H1 (cell line): Measurements from ENCODE around the gene MRFAP1. TPM values are rescaled to one million over a fixed set of nuclear protein-coding genes. Genes with fewer than 3 reads are reported as not detected.

Experiments
- CTCF ChIA-PET: fragments of 300-600 bp; sonication (Branson Sonifier 250); formaldehyde crosslinking; loops from one replicate; lab custom pipeline; 2021; ENCODE audit not compliant: partially characterized antibody; lab: Charles Lee
- POLR2A ChIA-PET: fragments of 300-600 bp; sonication (Branson Sonifier 250); formaldehyde crosslinking; loops from one replicate; lab custom pipeline; 2021; ENCODE audit warnings: inconsistent platforms; ENCODE audit not compliant: partially characterized antibody; lab: Charles Lee
- DNase-seq, 2 experiments: peaks; one replicate each; pipeline versions ENCODE4 v3.0.0 to v3.0.0-alpha.2; 2010 to 2022; ENCODE audit warnings: low spot score in 2 of 2, low read depth in 1 of 2, mixed read lengths in 1 of 2
- FAIRE-seq: peaks from 2 replicates; lab custom pipeline; 2011; peaks lifted over from hg19 to GRCh38; lab: Jason Lieb, UNC
- H2AFZ ChIP-seq: 2 replicates; pipeline ENCODE4 v1.8.1; 2012; ENCODE audit warnings: low read length, inconsistent platforms
- H2AK5ac ChIP-seq: 2 replicates; pipeline ENCODE4 v1.6.1; 2013; ENCODE audit warnings: low read depth, low read length
- H2BK120ac ChIP-seq: replicated peaks from 2 replicates; pipeline ENCODE3; 2013; ENCODE audit warnings: low read depth, low read length, inconsistent platforms
- H2BK12ac ChIP-seq: 2 replicates; pipeline ENCODE4 v1.6.1; 2013; ENCODE audit warnings: low read depth, low read length
- H2BK15ac ChIP-seq: 2 replicates; pipeline ENCODE4 v1.6.1; 2013; ENCODE audit warnings: low read length
- H2BK20ac ChIP-seq: 2 replicates; pipeline ENCODE4 v1.6.1; 2013; ENCODE audit warnings: low read length
- H2BK5ac ChIP-seq: 2 replicates; pipeline ENCODE4 v1.6.1; 2013; ENCODE audit warnings: low read depth, low read length
- H3K14ac ChIP-seq: 2 replicates; pipeline ENCODE4 v1.6.1; 2013; ENCODE audit warnings: inconsistent platforms; ENCODE audit not compliant: insufficient read length
- H3K18ac ChIP-seq: 2 replicates; pipeline ENCODE4 v1.6.1; 2013; ENCODE audit warnings: low read length; ENCODE audit errors: extremely low read depth
- H3K23ac ChIP-seq: 2 replicates; pipeline ENCODE4 v1.6.1; 2013; ENCODE audit warnings: inconsistent platforms; ENCODE audit not compliant: insufficient read length
- H3K23me2 ChIP-seq: 2 replicates; pipeline ENCODE4 v1.6.1; 2013; ENCODE audit warnings: low read depth, low read length
- H3K27ac ChIP-seq: 2 replicates; pipeline ENCODE4 v1.6.1; 2011; ENCODE audit warnings: low read depth, low read length, inconsistent platforms
- H3K27me3 ChIP-seq, 4 experiments: replicated peaks in 1 of 4; 1 replicate in 1 of 4; 2 replicates in 3 of 4; pipeline versions ENCODE4 v1.6.1 to v1.8.1; 2011 to 2013; ENCODE audit warnings: low read length in 3 of 4, mild to moderate bottlenecking in 3 of 4, inconsistent platforms in 2 of 4, mixed read lengths in 2 of 4, moderate library complexity in 1 of 4; ENCODE audit not compliant: control insufficient read depth in 3 of 4, insufficient read depth in 3 of 4; ENCODE audit errors: extremely low read depth in 1 of 4
- H3K36me3 ChIP-seq, 4 experiments: 2 replicates each; pipeline versions ENCODE4 v1.6.1 to v1.8.1; 2011 to 2013; ENCODE audit warnings: mild to moderate bottlenecking in 4 of 4, low read length in 3 of 4, moderate library complexity in 2 of 4, control low read depth in 1 of 4, inconsistent platforms in 1 of 4; ENCODE audit not compliant: insufficient read depth in 4 of 4, control insufficient read depth in 2 of 4
- H3K4ac ChIP-seq: replicated peaks from 2 replicates; pipeline ENCODE3; 2013; ENCODE audit warnings: low read length, low read depth, mixed read lengths, inconsistent platforms; ENCODE audit not compliant: insufficient read length
- H3K4me1 ChIP-seq, 4 experiments: replicated peaks in 1 of 4; 1 replicate in 1 of 4; 2 replicates in 3 of 4; pipeline versions ENCODE4 v1.6.1 to v1.8.1; 2011 to 2013; ENCODE audit warnings: low read length in 3 of 4, inconsistent platforms in 2 of 4, mixed read lengths in 1 of 4; ENCODE audit not compliant: insufficient read depth in 4 of 4, control insufficient read depth in 3 of 4
- H3K4me2 ChIP-seq, 2 experiments: 2 replicates each; pipeline versions ENCODE4 v1.6.1 to v1.8.1; 2011 to 2013; ENCODE audit warnings: low read depth in 2 of 2, low read length in 2 of 2, control low read depth in 1 of 2, inconsistent platforms in 1 of 2, mild to moderate bottlenecking in 1 of 2; ENCODE audit not compliant: insufficient read depth in 1 of 2
- H3K4me3 ChIP-seq, 4 experiments: fragments of 200-600, 300-600 bp in 1 of 4; sonication (generic), shearing (Covaris generic), sonication (Bioruptor Twin) in 1 of 4; 2 replicates each; pipeline versions ENCODE4 v1.5.1 to v1.8.1; 2011 to 2016; ENCODE audit warnings: low read length in 4 of 4, low read depth in 3 of 4, control low read depth in 2 of 4, inconsistent platforms in 2 of 4, mild to moderate bottlenecking in 2 of 4, mixed read lengths in 1 of 4, moderate library complexity in 1 of 4; ENCODE audit not compliant: insufficient read depth in 2 of 4; ENCODE audit errors: extremely low read depth in 1 of 4
- H3K56ac ChIP-seq: replicated peaks from 2 replicates; pipeline ENCODE3; 2013; ENCODE audit warnings: low read depth, mild to moderate bottlenecking, mixed read lengths, low read length, inconsistent platforms; ENCODE audit not compliant: insufficient read length
- H3K79me1 ChIP-seq: 2 replicates; pipeline ENCODE4 v1.6.1; 2013; ENCODE audit warnings: low read depth, low read length, control low read depth
- H3K79me2 ChIP-seq, 2 experiments: 2 replicates each; pipeline versions ENCODE4 v1.6.1 to v1.8.1; 2012 to 2013; ENCODE audit warnings: low read length in 2 of 2, mild to moderate bottlenecking in 2 of 2, inconsistent platforms in 1 of 2; ENCODE audit not compliant: insufficient read depth in 2 of 2, control insufficient read depth in 1 of 2
- H3K9ac ChIP-seq, 4 experiments: replicated peaks in 1 of 4; 1 replicate in 1 of 4; 2 replicates in 3 of 4; pipeline versions ENCODE4 v1.6.1 to v1.8.1; 2011 to 2013; ENCODE audit warnings: low read depth in 3 of 4, low read length in 3 of 4, control low read depth in 2 of 4, mild to moderate bottlenecking in 2 of 4, moderate library complexity in 2 of 4, inconsistent platforms in 1 of 4; ENCODE audit errors: extremely low read depth in 1 of 4
- H3K9me3 ChIP-seq, 2 experiments: 2 replicates each; pipeline versions ENCODE4 v1.6.1 to v1.8.1; 2012 to 2013; ENCODE audit warnings: mild to moderate bottlenecking in 2 of 2, moderate library complexity in 2 of 2, control low read depth in 1 of 2, inconsistent platforms in 1 of 2, low read depth in 1 of 2, low read length in 1 of 2, mixed read lengths in 1 of 2; ENCODE audit not compliant: insufficient read depth in 2 of 2
- H4K20me1 ChIP-seq, 2 experiments: replicated peaks in 1 of 2; 2 replicates each; pipeline versions ENCODE3 to v1.8.1; 2011 to 2013; ENCODE audit warnings: inconsistent platforms in 2 of 2, low read length in 2 of 2, mild to moderate bottlenecking in 1 of 2; ENCODE audit not compliant: insufficient read depth in 2 of 2, control insufficient read depth in 1 of 2
- H4K5ac ChIP-seq: 2 replicates; pipeline ENCODE4 v1.6.1; 2013; ENCODE audit warnings: low read length, low read depth, mixed read lengths, inconsistent platforms; ENCODE audit not compliant: insufficient read length
- H4K8ac ChIP-seq: 2 replicates; pipeline ENCODE4 v1.8.0; 2013; ENCODE audit warnings: mild to moderate bottlenecking, moderate library complexity, low read length, inconsistent platforms; ENCODE audit not compliant: insufficient read depth; ENCODE audit errors: extremely low read depth
- H4K91ac ChIP-seq: replicated peaks from 2 replicates; pipeline ENCODE3; 2013; ENCODE audit warnings: low read length, mixed read lengths, inconsistent platforms; ENCODE audit not compliant: insufficient read length
- BACH1 ChIP-seq: IDR thresholded peaks from 2 replicates; pipeline ENCODE4 v1.6.1; 2012; ENCODE audit warnings: low read length, improper control_type of control experiment
- CBX5 ChIP-seq: fragments of 300-800, 300-1000 bp; sonication (generic); IDR thresholded peaks from 2 replicates; pipeline ENCODE4 v1.7.1; 2016; ENCODE audit warnings: antibody characterized with exemption, low read length, low read depth
- CTBP2 ChIP-seq: IDR thresholded peaks from 2 replicates; pipeline ENCODE4 v1.7.0; 2011; ENCODE audit warnings: borderline replicate concordance, mild to moderate bottlenecking, moderate library complexity, mixed read lengths, low read length; ENCODE audit not compliant: insufficient read depth, insufficient read length
- EZH2 ChIP-seq: fragments of 200-600 bp; sonication (generic); IDR thresholded peaks from 2 replicates; pipeline ENCODE4 v1.7.1; 2012; ENCODE audit warnings: low read depth, mild to moderate bottlenecking, moderate library complexity, low read length, inconsistent platforms; ENCODE audit not compliant: severe bottlenecking
- HDAC2 ChIP-seq, 2 experiments: fragments of 300-600 bp in 1 of 2; sonication (generic) in 1 of 2; IDR thresholded peaks; 2 replicates each; pipeline ENCODE4 v1.6.1; 2011 to 2012; ENCODE audit warnings: low read depth in 2 of 2, low read length in 2 of 2, mild to moderate bottlenecking in 2 of 2, moderate library complexity in 2 of 2, borderline replicate concordance in 1 of 2, inconsistent platforms in 1 of 2
- KDM1A ChIP-seq: fragments of 200-600, 300-600 bp; sonication (generic); IDR thresholded peaks from 2 replicates; pipeline ENCODE4 v1.7.1; 2016; ENCODE audit warnings: mild to moderate bottlenecking, low read length, borderline replicate concordance
- RAD21 ChIP-seq, 2 experiments: IDR thresholded peaks in 1 of 2; conservative IDR thresholded peaks in 1 of 2; 2 replicates each; pipeline ENCODE4 v1.6.1; 2011; ENCODE audit warnings: low read depth in 2 of 2, low read length in 2 of 2, improper control_type of control experiment in 1 of 2, inconsistent platforms in 1 of 2, mild to moderate bottlenecking in 1 of 2, moderate library complexity in 1 of 2
- SIRT6 ChIP-seq: IDR thresholded peaks from one replicate; pipeline ENCODE4 v1.7.1; 2012; ENCODE audit warnings: low read length, inconsistent platforms
- SRF ChIP-seq: IDR thresholded peaks from 2 replicates; pipeline ENCODE4 v1.6.1; 2011; ENCODE audit warnings: mild to moderate bottlenecking, low read depth, low read length, moderate library complexity
- TEAD4 ChIP-seq: IDR thresholded peaks from 2 replicates; pipeline ENCODE4 v1.6.1; 2012; ENCODE audit warnings: low read depth, low read length, inconsistent platforms, mixed read lengths
- WGBS, 2 experiments: shearing (Covaris generic) in 1 of 2; methylation state at CpG; one replicate each; pipeline versions ENCODE4 v1.1.6 to v1.1.7; 2013 to 2015; ENCODE audit warnings: low lambda C conversion rate in 2 of 2, mixed read lengths in 2 of 2, inconsistent platforms in 1 of 2, low coverage in 1 of 2, missing lambda C conversion rate in 1 of 2; ENCODE audit not compliant: insufficient replicate concordance in 2 of 2, insufficient coverage in 1 of 2, insufficient read length in 1 of 2; ENCODE audit errors: extremely low coverage in 1 of 2, missing lambda C conversion rate in 1 of 2; 5-methylcytosine and 5-hydroxymethylcytosine counted together
- polyA plus RNA-seq, 7 experiments: library from polyadenylated mRNA; depleted of rRNA in 3 of 7; stranded (reverse) in 5 of 7; unstranded in 2 of 7; fragments of >200 nt in 5 of 7; fragments of 200-250 nt in 2 of 7; gene quantifications; 1 replicate in 5 of 7; 2 replicates in 1 of 7; 4 replicates in 1 of 7; pipeline versions ENCODE4 v1.2.1 to v1.2.3, GENCODE V29; 2011 to 2013; ENCODE audit warnings: missing spikeins in 2 of 7, mixed read lengths in 2 of 7
- total RNA-seq: library from RNA; stranded (reverse); fragmentation: NEBNext Ultra II Directional; extraction: Animal tissue kit (Norgen Biotek cat#: 25700); gene quantifications from 2 replicates; pipeline ENCODE4 v1.2.1, GENCODE V29; 2021
- TF ChIP-seq, protein P1 (sequence below): IDR thresholded peaks from 2 replicates; pipeline ENCODE4 v1.6.1; 2011; ENCODE audit warnings: low read depth, mild to moderate bottlenecking, low read length; ENCODE audit not compliant: insufficient read depth
- TF ChIP-seq, protein P2 (sequence below): IDR thresholded peaks from 2 replicates; pipeline ENCODE4 v1.6.1; 2011; ENCODE audit warnings: low read length, improper control_type of control experiment

MRFAP1 gene
- total and polyA plus RNA-seq, 2 of the 8 experiments (the other 6 are each of a cell fraction or from before 2014, with no cell fraction given): 108 to 307 TPM

DNA sequence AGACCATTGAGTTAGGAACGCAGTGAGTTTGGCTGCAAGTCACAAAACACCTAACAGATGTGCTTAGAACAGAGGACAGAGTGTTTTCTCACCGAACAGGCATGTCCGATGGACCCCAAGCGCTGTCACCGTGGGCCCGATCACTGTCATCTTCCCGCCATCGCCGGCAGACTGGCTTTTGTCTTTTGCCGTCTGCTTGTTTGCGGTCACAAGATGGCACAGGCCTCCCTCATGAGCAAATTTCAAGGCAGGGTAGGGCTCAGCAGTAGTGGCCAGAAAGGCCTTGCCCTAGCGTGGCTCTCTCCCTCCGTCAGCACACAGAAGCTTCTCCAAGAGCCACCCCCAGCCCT, 21.4 kb upstream of the MRFAP1 start:
- no peak overlapping the region for H2BK120ac ChIP-seq
- H3K4me1 ChIP-seq: no peaks in the 10 kb centered on the region
- no peak overlapping the region for H2BK5ac ChIP-seq
- no peak overlapping the region for H3K56ac ChIP-seq
- no peaks in the 10 kb centered on the region; a peak in 1 of 8 replicates for H3K36me3 ChIP-seq
- FAIRE-seq (no peak), DNase-seq (no peak)
- H2BK12ac ChIP-seq: no peak overlapping the region
- H2BK15ac ChIP-seq: no peak overlapping the region
- no peaks in the 10 kb centered on the region for H3K23me2 ChIP-seq
- no peak overlapping the region for H2AK5ac ChIP-seq
- H3K14ac ChIP-seq: no peak overlapping the region
- H3K79me1 ChIP-seq: no peaks in the 10 kb centered on the region
- H3K9me3 ChIP-seq: no peaks in the 10 kb centered on the region
- H3K18ac ChIP-seq: no peak overlapping the region
- H4K20me1 ChIP-seq: peaks cover 0 to 9% of the 10 kb centered on the region in 2 experiments
- H3K4me3 ChIP-seq: no peak overlapping the region
- H3K23ac ChIP-seq: no peak overlapping the region
- H4K8ac ChIP-seq: no peak overlapping the region
- no peak overlapping the region for H3K4me2 ChIP-seq
- H2BK20ac ChIP-seq: no peak overlapping the region
- no peak overlapping the region for H3K9ac ChIP-seq
- 90% methylated on average over 13 of the region's 13 CpGs; no CpG with 5 or more reads in 1 of the 2 experiments for WGBS, 2 experiments
- POLR2A ChIA-PET: no interaction called here
- H2AFZ ChIP-seq: no peak overlapping the region
- H3K27me3 ChIP-seq: no peaks in the 10 kb centered on the region
- H4K91ac ChIP-seq: no peak overlapping the region
- H3K27ac ChIP-seq: no peak overlapping the region
- H3K4ac ChIP-seq: no peak overlapping the region
- H3K79me2 ChIP-seq: no peaks in the 10 kb centered on the region
- CTCF ChIA-PET: interaction anchor here (1.1 kb wide), 2 partner anchors 22 to 68 kb away, joined by 3 to 4 read pairs; no protein-coding TSS in a partner anchor
- H4K5ac ChIP-seq: no peak overlapping the region
- TF ChIP-seq, protein P1, sequence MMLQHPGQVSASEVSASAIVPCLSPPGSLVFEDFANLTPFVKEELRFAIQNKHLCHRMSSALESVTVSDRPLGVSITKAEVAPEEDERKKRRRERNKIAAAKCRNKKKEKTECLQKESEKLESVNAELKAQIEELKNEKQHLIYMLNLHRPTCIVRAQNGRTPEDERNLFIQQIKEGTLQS: no peak
- TF ChIP-seq CTBP2: no peak
- no peak for TF ChIP-seq BACH1
- no peak for TF ChIP-seq SRF
- no peak for TF ChIP-seq CBX5
- TF ChIP-seq, protein P2, sequence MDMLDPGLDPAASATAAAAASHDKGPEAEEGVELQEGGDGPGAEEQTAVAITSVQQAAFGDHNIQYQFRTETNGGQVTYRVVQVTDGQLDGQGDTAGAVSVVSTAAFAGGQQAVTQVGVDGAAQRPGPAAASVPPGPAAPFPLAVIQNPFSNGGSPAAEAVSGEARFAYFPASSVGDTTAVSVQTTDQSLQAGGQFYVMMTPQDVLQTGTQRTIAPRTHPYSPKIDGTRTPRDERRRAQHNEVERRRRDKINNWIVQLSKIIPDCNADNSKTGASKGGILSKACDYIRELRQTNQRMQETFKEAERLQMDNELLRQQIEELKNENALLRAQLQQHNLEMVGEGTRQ: no peak
- no peak for TF ChIP-seq SIRT6
- TF ChIP-seq EZH2: no peak
- no peak for TF ChIP-seq HDAC2 (IDR thresholded peaks at IDR 0.05; ENCODE audit: borderline replicate concordance in 1 of 2, low read depth in 2 of 2, low read length in 2 of 2)
- TF ChIP-seq RAD21 (IDR thresholded peaks at IDR 0.05 in 1 of 2, conservative IDR thresholded peaks at IDR 0.05 in 1 of 2; ENCODE audit: low read depth in 2 of 2, low read length in 2 of 2): no peak
- no peak for TF ChIP-seq KDM1A
- TF ChIP-seq TEAD4: no peak
